HG02571 (cell line): ENCODE results near the gene ACSF3.

Source experiments
- ATAC-seq: cut with Tn5 transposase; IDR thresholded peaks from one replicate; pipeline ENCODE4 v1.9.1; 2021; ENCODE audit warnings: mild to moderate bottlenecking, moderate library complexity; ENCODE audit not compliant: unreplicated experiment

Gene ACSF3

DNA sequence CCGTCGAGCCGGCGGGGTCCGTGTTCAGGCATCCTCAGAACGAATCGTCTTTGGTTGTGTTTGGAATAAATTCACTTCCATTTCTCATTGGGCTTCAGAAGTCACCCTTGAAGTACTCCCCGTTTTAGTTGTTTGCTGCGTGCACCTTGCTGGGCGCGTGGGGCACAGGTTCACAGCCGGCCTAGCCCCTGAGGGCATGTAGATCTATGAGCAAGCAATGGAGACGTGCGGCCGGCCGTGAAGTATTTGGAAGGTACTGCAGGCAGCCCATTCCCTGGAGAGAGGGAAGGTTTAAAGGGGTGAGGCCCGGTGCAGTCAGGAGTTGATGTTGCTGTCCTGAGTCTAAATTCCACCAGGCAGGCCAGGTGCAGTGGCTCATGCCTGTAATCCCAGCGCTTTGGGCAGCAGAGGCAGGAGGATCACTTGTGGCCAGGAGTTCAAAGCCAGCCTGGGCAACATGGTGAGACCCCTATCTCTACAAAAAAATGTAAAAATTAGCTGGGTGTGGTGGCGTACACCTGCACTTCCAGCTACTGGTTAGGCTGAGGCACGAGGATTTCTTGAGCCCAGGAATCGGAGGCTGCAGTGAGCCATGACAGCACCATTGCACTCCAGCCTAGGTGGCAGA, 714 bp downstream of the ACSF3 start:
- no peak for ATAC-seq

GRCh38 chr16:89094880-89095258, 1.2 kb downstream of the ACSF3 start:
- ATAC-seq: no peak

DNA sequence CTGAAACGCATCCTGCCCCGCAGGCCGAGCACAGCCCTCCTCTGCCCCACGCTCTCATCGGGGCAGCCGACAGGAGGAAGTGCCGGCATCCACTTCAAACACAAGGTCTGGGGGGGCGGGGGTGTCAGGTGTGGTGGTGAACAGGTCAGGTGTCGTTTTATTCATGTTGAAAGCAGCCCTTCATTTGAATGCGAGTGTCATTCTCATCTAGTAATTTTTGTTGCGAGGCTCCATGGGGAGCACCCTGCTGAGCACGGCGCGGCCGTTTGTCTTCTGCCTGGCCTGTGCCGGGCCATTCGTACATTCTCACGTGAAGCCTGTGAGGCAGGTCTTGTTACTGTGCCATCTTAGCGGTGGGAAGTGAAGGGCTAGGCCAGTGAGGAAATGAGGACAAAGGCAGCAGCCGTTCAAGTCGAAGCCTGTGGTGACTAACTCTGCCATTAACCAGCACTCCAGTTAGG, 1.9 kb downstream of the ACSF3 start:
- no peak for ATAC-seq

- no peak for ATAC-seq
These were observed 2.5 kb downstream of the ACSF3 start for GRCh38 chr16:89096042-89096717.

DNA sequence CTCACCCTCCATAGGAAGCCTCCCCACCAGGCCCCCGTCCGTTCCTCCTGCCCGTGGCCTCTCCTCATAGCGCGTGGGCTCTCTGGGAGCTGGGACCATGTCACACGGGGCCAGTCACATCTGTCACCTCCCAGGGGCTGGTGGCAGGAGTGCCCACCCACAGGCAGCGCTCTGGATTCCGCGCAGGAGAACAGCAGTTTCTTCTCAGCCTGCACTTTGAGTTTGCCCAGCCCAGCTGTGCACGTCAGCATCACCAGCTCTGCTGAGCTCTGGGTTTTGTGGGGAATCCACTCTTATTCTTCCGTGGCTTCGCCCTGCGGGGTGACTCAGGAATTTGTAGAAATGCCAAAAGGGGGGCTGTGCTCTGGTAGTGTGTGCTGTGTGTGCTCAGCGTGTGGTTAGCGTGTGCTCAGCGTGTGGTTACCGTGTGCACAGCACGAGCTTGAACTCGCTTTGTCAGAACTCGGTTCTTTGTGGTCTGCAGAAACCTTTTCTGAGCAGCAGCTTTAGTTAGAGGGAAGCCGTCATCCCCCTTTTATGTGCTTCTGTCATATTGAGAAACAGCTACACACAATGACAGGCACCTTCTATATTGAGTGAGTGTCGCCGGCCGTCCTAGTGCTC, 3.2 kb downstream of the ACSF3 start:
- no peak for ATAC-seq

DNA sequence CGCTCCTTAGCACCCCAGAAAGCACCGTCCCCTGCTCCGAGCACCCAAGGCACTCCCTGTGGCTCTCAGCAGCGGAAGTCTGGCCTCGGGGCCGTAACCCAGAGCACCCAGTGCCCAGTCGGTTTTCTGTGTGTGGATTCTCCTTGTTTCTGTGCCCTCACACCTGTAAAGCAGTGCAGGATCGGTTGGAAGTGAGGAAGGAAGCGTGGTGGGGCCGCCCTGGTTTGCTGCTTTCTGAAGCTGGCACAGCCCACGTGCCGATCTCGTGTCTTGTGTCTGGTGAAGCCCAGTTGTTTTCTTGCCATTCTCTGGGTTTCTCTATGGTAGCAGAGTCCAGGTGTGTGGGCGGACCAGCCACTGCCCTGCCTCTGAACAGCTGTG, 3.7 kb downstream of the ACSF3 start:
- no peak for ATAC-seq

GRCh38 chr16:89098767-89099430, 5.2 kb downstream of the ACSF3 start:
- no peak for ATAC-seq

DNA sequence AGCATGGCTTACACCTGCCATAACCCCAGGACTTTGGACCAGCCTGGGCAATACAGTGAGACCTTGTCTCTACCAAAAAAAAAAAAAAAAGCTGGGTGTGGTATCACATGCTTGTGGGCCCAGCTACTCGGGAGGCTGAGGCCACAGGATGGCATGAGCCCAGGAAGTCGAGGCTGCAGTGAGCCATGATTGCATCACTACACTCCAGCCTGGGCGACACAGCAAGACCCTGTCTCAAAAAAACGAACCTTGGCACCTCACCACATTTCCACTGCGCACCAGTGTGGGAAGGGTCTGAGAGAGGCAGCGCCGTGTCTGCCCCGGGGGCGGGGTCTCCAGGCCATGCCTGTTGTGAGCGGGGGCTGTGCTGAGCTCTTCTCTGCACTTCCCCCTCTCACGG, 6.3 kb downstream of the ACSF3 start:
- no peak for ATAC-seq

- ATAC-seq: no peak
These were observed 7.1 kb downstream of the ACSF3 start for GRCh38 chr16:89100601-89101302.

GRCh38 chr16:89101303-89102040, 7.8 kb downstream of the ACSF3 start:
- no peak for ATAC-seq

- ATAC-seq: no peak
These were observed 8.4 kb downstream of the ACSF3 start for GRCh38 chr16:89102041-89102471.

DNA sequence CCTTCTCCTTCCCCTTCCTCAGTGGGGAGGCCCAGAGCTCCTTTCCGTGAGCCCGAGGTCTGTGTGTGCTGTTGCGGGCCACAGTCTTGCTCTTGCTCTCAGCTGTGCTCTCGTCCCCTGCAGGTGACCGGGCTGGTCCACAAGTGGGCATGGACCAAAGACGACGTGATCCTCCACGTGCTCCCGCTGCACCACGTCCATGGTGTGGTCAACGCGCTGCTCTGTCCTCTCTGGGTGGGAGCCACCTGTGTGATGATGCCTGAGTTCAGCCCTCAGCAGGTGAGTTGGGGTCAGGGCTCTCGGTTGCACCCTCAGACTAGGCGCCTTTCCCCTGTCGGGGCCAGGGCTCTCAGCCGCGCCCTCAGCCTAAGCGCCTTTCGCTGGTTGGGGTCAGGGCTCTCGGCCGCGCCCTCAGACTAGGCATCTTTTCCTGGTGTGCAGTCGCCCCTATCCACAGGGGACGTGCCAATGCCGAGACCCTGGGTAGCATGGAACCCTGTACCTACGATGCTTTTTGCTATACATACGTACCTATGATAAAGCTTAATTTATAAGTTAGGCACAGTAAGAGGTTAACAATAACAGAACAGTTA, 8.9 kb downstream of the ACSF3 start:
- no peak for ATAC-seq

GRCh38 chr16:89103156-89103555, 9.5 kb downstream of the ACSF3 start:
- ATAC-seq: no peak

DNA sequence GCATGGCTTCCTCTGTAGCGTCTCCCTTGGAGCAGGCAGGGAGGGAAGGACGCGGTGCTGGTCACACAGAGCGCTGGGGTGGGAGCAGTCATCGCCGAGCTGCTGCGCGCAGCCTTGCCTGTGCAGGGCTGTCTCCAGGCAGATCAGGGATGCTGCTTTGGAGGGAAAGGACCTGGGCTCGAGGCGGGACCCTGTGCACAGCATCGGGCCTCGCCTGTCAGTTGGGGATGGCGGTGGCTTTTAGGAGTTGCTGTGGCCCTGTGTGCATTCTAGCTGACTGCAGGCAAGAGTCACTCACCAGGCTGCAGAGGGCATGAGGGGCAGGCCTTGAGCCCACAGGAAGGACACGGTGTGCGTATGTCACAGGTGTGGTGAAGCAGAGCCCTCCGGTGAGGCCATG, 10.1 kb downstream of the ACSF3 start:
- no peak for ATAC-seq

GRCh38 chr16:89104303-89104702, 10.7 kb downstream of the ACSF3 start:
- no peak for ATAC-seq

GRCh38 chr16:89104930-89105571, 11.4 kb downstream of the ACSF3 start:
- ATAC-seq: no peak

DNA sequence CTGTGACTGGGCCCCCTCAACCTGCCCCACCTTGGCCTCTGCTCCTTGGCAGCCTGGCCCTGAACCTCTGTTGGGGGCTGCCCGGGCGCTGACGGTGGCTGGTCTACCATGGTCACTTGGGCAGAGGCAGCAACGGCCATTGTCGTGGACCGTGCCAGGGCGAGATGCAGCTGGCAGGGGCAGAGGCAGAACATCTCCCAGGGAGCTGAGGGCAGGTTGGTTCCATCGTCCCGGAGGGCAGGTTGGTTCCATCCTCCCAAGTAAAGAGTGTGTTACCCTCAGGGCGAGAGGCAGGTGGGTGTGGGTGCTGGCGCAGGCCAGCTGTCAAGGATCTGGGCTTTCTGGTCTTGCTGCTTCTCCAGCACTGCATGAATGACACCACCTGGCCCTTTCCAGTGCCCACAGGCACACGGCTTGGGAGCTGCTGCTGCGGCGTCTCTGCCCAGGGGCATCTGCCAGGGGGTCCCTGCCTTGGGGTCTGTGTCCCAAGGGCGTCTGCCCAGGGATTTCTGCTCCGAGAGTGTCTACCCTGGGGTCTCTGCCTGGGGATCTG, 12.0 kb downstream of the ACSF3 start:
- ATAC-seq: no peak

GRCh38 chr16:89106533-89107202, 13.0 kb downstream of the ACSF3 start:
- ATAC-seq: no peak

- ATAC-seq: no peak
These were observed 13.5 kb downstream of the ACSF3 start for GRCh38 chr16:89107203-89107582.
